Stomach (tissue), 4 donors: Measurements from ENCODE around the gene NUB1.

ENCODE experiments used
- POLR2A ChIP-seq, 4 donors: fragments of 450-650 bp; IDR thresholded peaks; one replicate each; pipeline ENCODE4 v1.6.1; 2016; ENCODE audit warnings: antibody characterized with exemption in 4 of 4, control low read depth in 2 of 4, mild to moderate bottlenecking in 1 of 4, moderate library complexity in 1 of 4
- POLR2AphosphoS5 ChIP-seq, 3 donors: sonication (generic); formaldehyde crosslinking; IDR thresholded peaks; one replicate each; pipeline ENCODE4 v1.6.1; 2016; ENCODE audit warnings: antibody characterized with exemption in 3 of 3
- TF ChIP-seq, protein P1 (sequence below), 7 experiments: fragments of 450-650 bp in 4 of 7; fragments of 200-600 bp in 3 of 7; sonication (generic) in 3 of 7; IDR thresholded peaks; one replicate each; pipeline ENCODE4 v1.5.1; 2016 to 2019; ENCODE audit warnings: antibody characterized with exemption in 7 of 7, control low read depth in 2 of 7, mild to moderate bottlenecking in 1 of 7

DNA sequence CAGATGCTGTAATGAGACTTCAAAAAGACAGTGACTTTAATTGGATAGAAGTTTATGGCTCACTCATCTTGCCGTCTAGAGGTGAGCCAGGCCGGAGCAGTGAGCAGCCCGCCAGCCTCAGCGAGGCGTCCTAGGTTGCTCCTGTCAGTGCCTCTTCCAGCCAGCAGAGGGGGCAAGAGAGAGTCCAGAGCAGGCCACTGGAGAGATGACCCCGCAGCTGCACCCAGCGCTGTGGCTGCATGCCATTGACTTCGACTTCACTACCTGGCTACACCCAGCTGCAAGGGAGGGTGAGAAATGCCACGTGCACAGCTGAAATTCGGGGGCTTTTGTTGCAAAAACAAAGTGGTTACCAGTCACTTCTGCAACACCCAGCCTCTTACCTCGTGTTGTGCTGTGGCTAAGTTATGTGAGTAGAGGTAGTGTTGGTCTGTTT lies 26.5 kb downstream of the NUB1 start:
- TF ChIP-seq POLR2A (IDR thresholded peaks at IDR 0.05) (no peak), POLR2AphosphoS5 (IDR thresholded peaks at IDR 0.05) (peak in 1 of 3 donors; percentile 61)
- TF ChIP-seq, protein P1, sequence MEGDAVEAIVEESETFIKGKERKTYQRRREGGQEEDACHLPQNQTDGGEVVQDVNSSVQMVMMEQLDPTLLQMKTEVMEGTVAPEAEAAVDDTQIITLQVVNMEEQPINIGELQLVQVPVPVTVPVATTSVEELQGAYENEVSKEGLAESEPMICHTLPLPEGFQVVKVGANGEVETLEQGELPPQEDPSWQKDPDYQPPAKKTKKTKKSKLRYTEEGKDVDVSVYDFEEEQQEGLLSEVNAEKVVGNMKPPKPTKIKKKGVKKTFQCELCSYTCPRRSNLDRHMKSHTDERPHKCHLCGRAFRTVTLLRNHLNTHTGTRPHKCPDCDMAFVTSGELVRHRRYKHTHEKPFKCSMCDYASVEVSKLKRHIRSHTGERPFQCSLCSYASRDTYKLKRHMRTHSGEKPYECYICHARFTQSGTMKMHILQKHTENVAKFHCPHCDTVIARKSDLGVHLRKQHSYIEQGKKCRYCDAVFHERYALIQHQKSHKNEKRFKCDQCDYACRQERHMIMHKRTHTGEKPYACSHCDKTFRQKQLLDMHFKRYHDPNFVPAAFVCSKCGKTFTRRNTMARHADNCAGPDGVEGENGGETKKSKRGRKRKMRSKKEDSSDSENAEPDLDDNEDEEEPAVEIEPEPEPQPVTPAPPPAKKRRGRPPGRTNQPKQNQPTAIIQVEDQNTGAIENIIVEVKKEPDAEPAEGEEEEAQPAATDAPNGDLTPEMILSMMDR (IDR thresholded peaks at IDR 0.05): peak in 5 of 7 experiments; percentile 89 to 98 (median 94)
